Measurements from ENCODE around the gene CLDN10. TPM values are rescaled to one million over a fixed set of nuclear protein-coding genes. Genes with fewer than 3 reads are reported as not detected.

Gene CLDN10, protein sequence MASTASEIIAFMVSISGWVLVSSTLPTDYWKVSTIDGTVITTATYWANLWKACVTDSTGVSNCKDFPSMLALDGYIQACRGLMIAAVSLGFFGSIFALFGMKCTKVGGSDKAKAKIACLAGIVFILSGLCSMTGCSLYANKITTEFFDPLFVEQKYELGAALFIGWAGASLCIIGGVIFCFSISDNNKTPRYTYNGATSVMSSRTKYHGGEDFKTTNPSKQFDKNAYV
- total RNA-seq: not detected in 2 replicates

DNA sequence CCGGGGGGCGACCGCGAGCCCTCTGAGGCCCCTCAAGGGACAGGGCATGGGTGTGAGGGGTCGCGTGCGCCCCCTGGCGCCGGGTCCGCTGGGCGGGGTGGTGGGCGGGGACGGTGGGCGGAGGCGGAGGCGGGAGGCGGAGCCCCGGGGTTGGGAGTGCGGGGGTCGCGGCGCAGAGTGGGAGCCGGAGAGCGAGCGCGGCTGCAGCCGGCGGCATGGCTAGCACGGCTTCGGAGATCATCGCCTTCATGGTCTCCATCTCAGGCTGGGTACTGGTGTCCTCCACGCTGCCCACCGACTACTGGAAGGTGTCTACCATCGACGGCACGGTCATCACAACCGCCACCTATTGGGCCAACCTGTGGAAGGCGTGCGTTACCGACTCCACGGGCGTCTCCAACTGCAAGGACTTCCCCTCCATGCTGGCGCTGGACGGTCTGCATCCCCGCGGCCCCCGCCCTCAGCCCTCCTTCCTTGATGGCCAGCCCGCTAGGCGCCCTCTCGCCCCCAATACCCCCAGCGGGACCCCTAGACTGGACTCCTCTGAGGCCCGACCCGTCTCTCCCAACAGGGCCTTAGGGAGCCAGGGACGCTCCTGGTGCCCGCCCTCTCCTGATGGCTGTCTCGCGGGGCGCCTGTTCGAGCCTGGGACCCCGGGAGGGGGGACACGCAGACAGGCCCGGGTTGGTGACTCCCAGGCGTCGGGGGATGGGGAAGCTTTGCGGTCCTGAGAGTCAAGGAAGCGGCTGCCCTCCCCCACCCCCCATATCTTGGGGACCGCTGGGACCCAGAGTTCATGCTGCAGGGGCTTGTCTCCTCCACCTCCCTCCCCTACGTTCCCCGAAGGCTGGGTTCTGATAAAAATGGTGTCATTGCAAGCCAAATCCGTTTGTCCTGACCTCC, at the start of gene CLDN10:
Gene CLDN10 (plus strand): TSS at position 182 of the 903 bp plus-strand sequence. CDS start 34 bp downstream, at position 216.
- no peak within 1 kb of the TSS for H3K4me3 ChIP-seq (ENCODE audit: low read depth, low read length)
- TF ChIP-seq, protein P1, sequence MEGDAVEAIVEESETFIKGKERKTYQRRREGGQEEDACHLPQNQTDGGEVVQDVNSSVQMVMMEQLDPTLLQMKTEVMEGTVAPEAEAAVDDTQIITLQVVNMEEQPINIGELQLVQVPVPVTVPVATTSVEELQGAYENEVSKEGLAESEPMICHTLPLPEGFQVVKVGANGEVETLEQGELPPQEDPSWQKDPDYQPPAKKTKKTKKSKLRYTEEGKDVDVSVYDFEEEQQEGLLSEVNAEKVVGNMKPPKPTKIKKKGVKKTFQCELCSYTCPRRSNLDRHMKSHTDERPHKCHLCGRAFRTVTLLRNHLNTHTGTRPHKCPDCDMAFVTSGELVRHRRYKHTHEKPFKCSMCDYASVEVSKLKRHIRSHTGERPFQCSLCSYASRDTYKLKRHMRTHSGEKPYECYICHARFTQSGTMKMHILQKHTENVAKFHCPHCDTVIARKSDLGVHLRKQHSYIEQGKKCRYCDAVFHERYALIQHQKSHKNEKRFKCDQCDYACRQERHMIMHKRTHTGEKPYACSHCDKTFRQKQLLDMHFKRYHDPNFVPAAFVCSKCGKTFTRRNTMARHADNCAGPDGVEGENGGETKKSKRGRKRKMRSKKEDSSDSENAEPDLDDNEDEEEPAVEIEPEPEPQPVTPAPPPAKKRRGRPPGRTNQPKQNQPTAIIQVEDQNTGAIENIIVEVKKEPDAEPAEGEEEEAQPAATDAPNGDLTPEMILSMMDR (IDR thresholded peaks at IDR 0.05; ENCODE audit: insufficient read depth, low read depth, low read length): no peak
- no peak for DNase-seq (ENCODE audit: low read depth)

DNA sequence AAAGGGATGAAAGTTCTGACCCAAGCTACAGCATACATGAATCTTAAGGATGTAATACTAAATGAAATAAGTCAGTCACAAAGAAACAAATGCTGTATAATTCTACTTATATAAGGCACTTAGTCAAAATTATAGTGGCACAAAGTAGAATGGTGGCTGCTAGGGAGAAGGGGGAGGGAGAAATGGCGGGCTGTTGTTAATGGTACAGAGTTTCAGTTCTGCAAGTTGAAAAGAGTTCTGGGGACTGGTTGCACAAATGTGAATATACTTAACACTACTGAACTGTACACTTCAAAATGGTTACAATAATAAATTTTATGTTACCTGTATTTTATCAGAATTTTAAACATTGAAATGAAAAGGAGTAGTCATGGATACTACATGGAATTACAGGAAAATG, 48.9 kb upstream of the CLDN10 start:
- no peak overlapping the region for H3K4me3 ChIP-seq (ENCODE audit: low read depth, low read length)
- TF ChIP-seq, protein P1 (IDR thresholded peaks at IDR 0.05; ENCODE audit: insufficient read depth, low read depth, low read length): no peak
- DNase-seq (ENCODE audit: low read depth): no peak

DNA sequence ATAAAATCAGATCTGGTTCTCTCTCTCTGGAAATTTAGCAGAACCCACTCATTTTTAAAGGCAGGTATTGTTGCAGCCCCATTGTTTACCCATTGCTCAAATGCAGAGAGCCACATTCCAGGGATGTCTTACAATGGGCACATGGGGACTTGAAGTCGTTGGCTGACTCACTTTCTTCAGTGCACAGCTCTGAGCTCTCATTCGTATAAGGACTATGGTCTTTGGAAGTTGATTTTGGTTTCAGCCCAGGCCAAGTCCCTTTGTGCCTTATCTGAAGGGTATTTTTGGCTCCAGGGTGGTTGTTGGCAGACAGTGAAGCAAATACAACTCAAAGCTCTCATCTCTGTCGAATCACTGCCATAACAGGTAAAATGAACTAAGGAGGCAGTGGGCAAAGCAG, 47.3 kb upstream of the CLDN10 start:
- TF ChIP-seq, protein P1 (IDR thresholded peaks at IDR 0.05; ENCODE audit: insufficient read depth, low read depth, low read length): no peak
- H3K4me3 ChIP-seq (ENCODE audit: low read depth, low read length): no peak overlapping the region
- no peak for DNase-seq (ENCODE audit: low read depth)

DNA sequence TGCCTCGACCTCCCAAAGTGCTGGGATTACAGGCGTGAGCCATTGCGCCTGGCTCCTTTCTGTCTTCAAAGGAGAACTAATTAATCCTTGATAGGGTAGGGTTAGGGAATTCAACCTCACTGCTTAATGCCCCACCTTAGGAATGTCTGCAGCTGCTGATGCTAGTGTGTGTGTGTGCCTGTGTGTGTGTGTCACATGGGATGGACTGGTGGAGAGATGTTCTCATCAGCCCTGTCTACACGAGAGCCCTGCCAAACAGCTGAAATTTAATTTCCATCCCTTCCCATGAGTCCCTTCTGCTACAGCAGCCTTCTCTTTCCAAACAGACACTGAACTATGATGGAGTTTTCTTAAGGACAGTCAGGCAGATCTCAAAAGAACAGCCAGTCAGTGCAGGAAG, 46.5 kb upstream of the CLDN10 start:
- DNase-seq (ENCODE audit: low read depth): no peak
- no peak overlapping the region for H3K4me3 ChIP-seq (ENCODE audit: low read depth, low read length)
- TF ChIP-seq, protein P1 (IDR thresholded peaks at IDR 0.05; ENCODE audit: insufficient read depth, low read depth, low read length): no peak

DNA sequence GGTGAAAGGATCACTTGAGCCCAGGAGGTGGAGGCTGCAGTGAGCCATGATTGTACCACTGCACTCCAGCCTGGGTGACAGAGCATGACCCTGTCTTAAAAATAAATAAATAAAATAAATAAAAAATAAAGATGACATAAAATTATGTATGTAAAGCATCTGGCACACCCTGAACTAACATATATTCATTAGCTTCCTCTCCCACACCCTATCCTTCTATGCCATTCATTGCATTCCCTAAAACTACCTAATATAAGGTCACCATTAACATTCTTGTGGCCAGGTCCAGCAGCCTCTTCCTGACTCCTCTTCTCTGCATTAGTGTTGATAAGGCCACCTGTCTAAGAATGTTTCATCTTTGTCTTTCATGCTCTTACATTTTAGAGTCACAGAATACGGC, 44.5 kb upstream of the CLDN10 start:
- no peak overlapping the region for H3K4me3 ChIP-seq (ENCODE audit: low read depth, low read length)
- DNase-seq (ENCODE audit: low read depth): no peak
- TF ChIP-seq, protein P1 (IDR thresholded peaks at IDR 0.05; ENCODE audit: insufficient read depth, low read depth, low read length): no peak

DNA sequence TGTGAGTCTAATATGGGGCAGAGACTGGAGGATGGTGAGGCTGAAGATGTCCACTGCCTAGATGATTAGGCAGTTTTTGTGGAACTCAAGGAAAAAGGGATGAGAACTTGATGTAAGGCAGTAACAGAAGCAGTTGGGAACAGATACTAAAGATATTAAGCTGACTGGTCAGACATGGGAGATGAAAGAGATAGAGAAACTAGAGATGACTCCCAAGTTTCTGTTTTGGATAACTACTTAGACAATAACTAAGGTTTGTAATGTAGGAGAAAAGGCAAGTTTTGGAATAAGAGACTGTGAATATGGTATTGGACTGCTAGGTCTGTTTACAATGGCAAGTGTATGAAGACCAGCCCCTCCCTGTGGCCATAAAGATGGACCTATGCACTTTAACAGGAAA, 43.5 kb upstream of the CLDN10 start:
- DNase-seq (ENCODE audit: low read depth): no peak
- H3K4me3 ChIP-seq (ENCODE audit: low read depth, low read length): no peak overlapping the region
- TF ChIP-seq, protein P1 (IDR thresholded peaks at IDR 0.05; ENCODE audit: insufficient read depth, low read depth, low read length): no peak
